T-helper 17 cell (primary cell): ENCODE results near the gene CSGALNACT2. TPM values are rescaled to one million over a fixed set of nuclear protein-coding genes. Genes with fewer than 3 reads are reported as not detected.
"Not testable (repeated sequence)": the region's sequence is repeated elsewhere in the genome, so short reads cannot be mapped to it uniquely, and the experiment has no call there.

Source experiments
- ATAC-seq: fragments of 150-1000 bp; cut with Tn5 transposase; 2 replicates; pipeline ENCODE4 v1.10.0; 2021; ENCODE audit warnings: mild to moderate bottlenecking, moderate library complexity
- DNase-seq, 3 donors: peaks; one replicate each; pipeline versions ENCODE4 v3.0.0 to v3.0.0-alpha.2; 2020 to 2021
- H3K9me3 ChIP-seq: one replicate; pipeline ENCODE4 v1.7.0; 2013; ENCODE audit warnings: low read length, mild to moderate bottlenecking; ENCODE audit not compliant: control insufficient read depth, poor library complexity, severe bottlenecking
- H3K27ac Mint-ChIP-seq: one replicate; pipeline ENCODE4 v1.8.0; 2022; ENCODE audit warnings: mild to moderate bottlenecking, moderate library complexity, mixed read lengths
- H3K27me3 Mint-ChIP-seq: one replicate; pipeline ENCODE4 v1.8.0; 2022; ENCODE audit warnings: mixed read lengths
- H3K36me3 Mint-ChIP-seq: one replicate; pipeline ENCODE4 v1.8.0; 2022; ENCODE audit warnings: low read depth, mixed read lengths
- H3K4me1 Mint-ChIP-seq: one replicate; pipeline ENCODE4 v1.8.0; 2022; ENCODE audit warnings: mild to moderate bottlenecking, mixed read lengths
- H3K4me3 Mint-ChIP-seq: one replicate; pipeline ENCODE4 v1.8.0; 2022; ENCODE audit warnings: mild to moderate bottlenecking, moderate library complexity, mixed read lengths
- total RNA-seq, 4 donors: library from RNA in 2 of 4; stranded (reverse) in 2 of 4; gene quantifications; one replicate each; pipeline ENCODE4 v1.2.3 and lab custom pipeline; 2022 to 2026

CSGALNACT2 gene, protein sequence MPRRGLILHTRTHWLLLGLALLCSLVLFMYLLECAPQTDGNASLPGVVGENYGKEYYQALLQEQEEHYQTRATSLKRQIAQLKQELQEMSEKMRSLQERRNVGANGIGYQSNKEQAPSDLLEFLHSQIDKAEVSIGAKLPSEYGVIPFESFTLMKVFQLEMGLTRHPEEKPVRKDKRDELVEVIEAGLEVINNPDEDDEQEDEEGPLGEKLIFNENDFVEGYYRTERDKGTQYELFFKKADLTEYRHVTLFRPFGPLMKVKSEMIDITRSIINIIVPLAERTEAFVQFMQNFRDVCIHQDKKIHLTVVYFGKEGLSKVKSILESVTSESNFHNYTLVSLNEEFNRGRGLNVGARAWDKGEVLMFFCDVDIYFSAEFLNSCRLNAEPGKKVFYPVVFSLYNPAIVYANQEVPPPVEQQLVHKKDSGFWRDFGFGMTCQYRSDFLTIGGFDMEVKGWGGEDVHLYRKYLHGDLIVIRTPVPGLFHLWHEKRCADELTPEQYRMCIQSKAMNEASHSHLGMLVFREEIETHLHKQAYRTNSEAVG
- 10 to 100 TPM; 38.9 to 51.4 TPM for total RNA-seq
- total RNA-seq (lab: John Stamatoyannopoulos, UW) = 64.3 to 83.7 reads per million in 2 donors

GRCh38 chr10:43138021-43138756 is at the start of gene CSGALNACT2:
CSGALNACT2 (plus strand) TSS chr10:43138445; CDS start chr10:43155150, 16,705 bp downstream.
- no peaks in the 10 kb centered on the region for H3K9me3 ChIP-seq
- Mint-ChIP-seq H3K4me3 (peak within 1 kb of the TSS; percentile 99), H3K36me3 (peaks cover 7% of the 10 kb centered on the region), H3K27me3 (no peaks in the 10 kb centered on the region), H3K4me1 (peaks cover 34% of the 10 kb centered on the region), H3K27ac (peak within 1 kb of the TSS; percentile 96)
- peak; percentile 82 for ATAC-seq
- DNase-seq = peak; percentile 84 to 86 (median 85)

DNA sequence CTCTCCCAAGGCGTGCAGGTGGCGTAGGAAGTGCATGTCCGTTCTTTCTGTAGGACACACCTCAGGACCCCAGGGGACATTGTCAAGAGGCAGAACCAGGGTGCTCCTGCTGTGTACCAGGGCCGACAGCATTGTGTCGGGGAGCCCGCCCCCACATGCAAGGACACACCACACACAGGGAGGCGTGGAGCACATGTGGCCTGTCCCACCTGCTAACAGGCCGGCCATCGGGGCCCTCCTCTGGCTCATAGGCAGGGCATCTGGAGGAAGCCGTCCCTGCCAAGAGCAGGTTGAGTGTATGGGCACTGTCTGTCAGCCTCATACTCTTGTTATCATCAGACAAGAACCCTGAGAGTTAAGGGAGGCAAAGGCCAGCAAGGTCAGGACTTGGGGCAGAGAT is 48.7 kb upstream of the CSGALNACT2 start:
- peaks cover 5% of the 10 kb centered on the region for H3K36me3 Mint-ChIP-seq
- no peak for DNase-seq
- no peak for ATAC-seq
- H3K27ac Mint-ChIP-seq = no peak overlapping the region
- H3K4me1 Mint-ChIP-seq = peaks cover 3% of the 10 kb centered on the region
- H3K4me3 Mint-ChIP-seq = no peak overlapping the region
- peaks cover 50% of the 10 kb centered on the region for H3K27me3 Mint-ChIP-seq
- H3K9me3 ChIP-seq = no peaks in the 10 kb centered on the region

- no peak for ATAC-seq
- Mint-ChIP-seq H3K36me3 (peaks cover 5% of the 10 kb centered on the region), H3K27ac (no peak overlapping the region), H3K4me1 (peaks cover 3% of the 10 kb centered on the region), H3K4me3 (no peak overlapping the region), H3K27me3 (peaks cover 48% of the 10 kb centered on the region)
- no peak for DNase-seq
- H3K9me3 ChIP-seq = no peaks in the 10 kb centered on the region
Observed at GRCh38 chr10:43090188-43090587, 48.1 kb upstream of the CSGALNACT2 start.

GRCh38 chr10:43090664-43091063 is 47.6 kb upstream of the CSGALNACT2 start:
- Mint-ChIP-seq H3K27me3 (peaks cover 44% of the 10 kb centered on the region), H3K36me3 (peaks cover 5% of the 10 kb centered on the region), H3K4me3 (no peak overlapping the region), H3K27ac (no peak overlapping the region), H3K4me1 (peaks cover 3% of the 10 kb centered on the region)
- DNase-seq (no peak), ATAC-seq (no peak)
- H3K9me3 ChIP-seq = no peaks in the 10 kb centered on the region

DNA sequence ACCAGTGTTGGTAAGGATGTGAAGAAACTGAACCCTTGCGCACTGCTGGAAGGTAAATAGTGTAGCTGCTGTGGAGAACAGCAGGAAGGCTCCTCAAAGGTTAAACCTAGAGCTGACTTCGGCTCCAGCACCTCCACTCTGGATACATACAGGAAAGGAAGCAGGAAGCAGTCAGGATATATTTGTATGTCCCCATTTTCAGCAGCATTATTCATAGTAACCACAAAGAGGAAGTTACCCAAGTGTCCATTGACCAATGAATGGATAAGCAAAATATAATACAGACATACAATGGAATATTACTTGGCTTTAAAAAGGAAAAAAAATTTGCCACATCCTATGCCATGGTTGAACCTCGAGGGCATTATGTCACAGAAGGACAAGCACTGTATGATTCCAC is 46.4 kb upstream of the CSGALNACT2 start:
- Mint-ChIP-seq H3K27me3 (peaks cover 43% of the 10 kb centered on the region), H3K36me3 (peaks cover 5% of the 10 kb centered on the region), H3K27ac (no peak overlapping the region), H3K4me1 (peaks cover 3% of the 10 kb centered on the region), H3K4me3 (no peak overlapping the region)
- no peak for DNase-seq
- no peak for ATAC-seq
- no peaks in the 10 kb centered on the region for H3K9me3 ChIP-seq

- no peaks in the 10 kb centered on the region for H3K9me3 ChIP-seq
- H3K27me3 Mint-ChIP-seq = peaks cover 44% of the 10 kb centered on the region
- H3K27ac Mint-ChIP-seq = no peak overlapping the region
- H3K4me3 Mint-ChIP-seq = no peak overlapping the region
- DNase-seq (no peak), ATAC-seq (no peak)
- H3K4me1 Mint-ChIP-seq = peaks cover 3% of the 10 kb centered on the region
- peaks cover 5% of the 10 kb centered on the region for H3K36me3 Mint-ChIP-seq
Observed at GRCh38 chr10:43093423-43094076, 44.7 kb upstream of the CSGALNACT2 start.

DNA sequence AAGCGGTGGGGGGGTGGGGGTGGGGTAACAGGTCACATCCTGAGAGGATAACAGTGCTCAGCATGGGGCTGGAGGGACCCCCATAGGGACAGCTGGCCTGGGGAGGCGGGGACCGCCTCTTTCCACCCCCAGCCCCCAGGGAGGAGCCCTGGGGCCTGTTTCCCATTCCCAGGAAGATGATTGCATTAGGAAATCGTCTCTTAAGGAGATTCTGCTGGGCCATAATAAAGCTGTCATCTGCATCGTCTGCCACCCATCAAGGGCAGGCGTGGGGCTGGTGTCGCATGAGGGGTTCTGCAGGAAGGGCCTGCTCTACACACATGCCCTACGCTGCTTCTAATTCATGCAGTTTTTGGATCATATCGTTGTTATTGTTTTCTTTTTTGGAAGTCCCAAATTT is 44.2 kb upstream of the CSGALNACT2 start:
- Mint-ChIP-seq H3K4me1 (peaks cover 3% of the 10 kb centered on the region), H3K27me3 (peaks cover 38% of the 10 kb centered on the region), H3K4me3 (no peak overlapping the region), H3K36me3 (peaks cover 2% of the 10 kb centered on the region), H3K27ac (no peak overlapping the region)
- no peak for DNase-seq
- ATAC-seq = no peak
- no peaks in the 10 kb centered on the region for H3K9me3 ChIP-seq

- H3K36me3 Mint-ChIP-seq, H3K4me3 Mint-ChIP-seq, H3K4me1 Mint-ChIP-seq, DNase-seq, H3K9me3 ChIP-seq, ATAC-seq: not testable (repeated sequence)
- H3K27ac Mint-ChIP-seq = peak overlapping the region; percentile 61
- peaks cover 46% of the 10 kb centered on the region for H3K27me3 Mint-ChIP-seq
Observed at GRCh38 chr10:43099339-43099738, 38.9 kb upstream of the CSGALNACT2 start.

- peaks cover 40% of the 10 kb centered on the region for H3K27me3 Mint-ChIP-seq
- no peak for DNase-seq
Observed at GRCh38 chr10:43099928-43100327, 38.3 kb upstream of the CSGALNACT2 start.

GRCh38 chr10:43100366-43100765 is 37.9 kb upstream of the CSGALNACT2 start:
- H3K27ac Mint-ChIP-seq = no peak overlapping the region
- peaks cover 6% of the 10 kb centered on the region for H3K4me1 Mint-ChIP-seq
- no peaks in the 10 kb centered on the region for H3K9me3 ChIP-seq
- ATAC-seq = no peak
- DNase-seq = no peak
- H3K27me3 Mint-ChIP-seq = peaks cover 40% of the 10 kb centered on the region
- H3K36me3 Mint-ChIP-seq = no peaks in the 10 kb centered on the region
- no peak overlapping the region for H3K4me3 Mint-ChIP-seq

More at GRCh38 chr10:43099928-43100327, 38.3 kb upstream of the CSGALNACT2 start:
- Mint-ChIP-seq H3K27ac (peak overlapping the region; percentile 61), H3K4me3 (no peak overlapping the region), H3K4me1 (peaks cover 6% of the 10 kb centered on the region), H3K36me3 (no peaks in the 10 kb centered on the region)
- no peaks in the 10 kb centered on the region for H3K9me3 ChIP-seq
- no peak for ATAC-seq

- peaks cover 8% of the 10 kb centered on the region for H3K4me1 Mint-ChIP-seq
- H3K27ac Mint-ChIP-seq = no peak overlapping the region
- no peak for ATAC-seq
- H3K36me3 Mint-ChIP-seq = no peaks in the 10 kb centered on the region
- DNase-seq = no peak
- peaks cover 40% of the 10 kb centered on the region for H3K27me3 Mint-ChIP-seq
- H3K9me3 ChIP-seq = no peaks in the 10 kb centered on the region
- H3K4me3 Mint-ChIP-seq = no peak overlapping the region
Observed at GRCh38 chr10:43102063-43102828, 36.0 kb upstream of the CSGALNACT2 start.

DNA sequence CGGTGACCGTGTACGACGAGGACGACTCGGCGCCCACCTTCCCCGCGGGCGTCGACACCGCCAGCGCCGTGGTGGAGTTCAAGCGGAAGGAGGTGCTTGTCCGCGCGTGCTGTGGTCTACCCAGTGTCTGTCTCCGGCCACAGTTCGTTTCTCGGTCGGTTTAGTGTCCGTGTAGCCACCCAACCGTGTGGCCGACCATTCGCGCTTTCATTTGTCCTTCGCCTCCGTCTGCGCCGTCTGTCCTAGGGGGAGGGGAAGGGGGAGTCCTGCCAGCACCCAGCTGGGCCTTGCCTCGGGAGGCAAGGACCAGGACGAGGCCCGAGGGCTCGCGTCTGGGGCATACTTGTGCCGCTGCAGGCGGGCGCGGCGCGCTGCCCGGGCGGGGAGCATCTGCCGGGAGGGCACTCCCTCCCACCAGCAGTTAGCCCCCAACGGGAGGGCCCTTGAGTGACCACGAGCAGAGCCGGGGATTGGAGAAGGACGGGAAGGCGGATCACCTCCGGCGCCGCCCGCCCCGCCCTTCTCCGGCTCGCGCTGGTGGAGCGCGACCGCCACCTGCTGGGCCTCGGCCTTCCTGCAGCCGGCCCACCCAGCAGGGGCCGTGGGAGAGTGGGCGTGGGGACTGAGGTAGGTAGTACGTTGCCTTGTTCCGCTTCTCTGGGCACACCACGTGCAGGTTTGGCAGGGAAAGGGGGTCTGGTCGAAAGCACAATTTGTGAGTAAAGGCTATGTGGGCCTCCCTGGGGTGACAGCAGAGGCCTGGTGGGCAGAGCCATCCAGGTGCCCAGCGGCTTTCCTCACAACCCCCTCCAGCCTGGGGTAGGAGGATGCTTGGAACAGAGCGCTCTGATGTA is 32.9 kb upstream of the CSGALNACT2 start:
- peak; percentile 95 for ATAC-seq
- Mint-ChIP-seq H3K4me3 (peak overlapping the region; percentile 88), H3K27ac (peak overlapping the region; percentile 8), H3K4me1 (peaks cover 8% of the 10 kb centered on the region), H3K27me3 (peaks cover 24% of the 10 kb centered on the region), H3K36me3 (no peaks in the 10 kb centered on the region)
- peak; percentile 71 to 75 (median 73) for DNase-seq
- H3K9me3 ChIP-seq = no peaks in the 10 kb centered on the region
